Measurements from ENCODE around the gene CSNK1G3.

Gene CSNK1G3

DNA sequence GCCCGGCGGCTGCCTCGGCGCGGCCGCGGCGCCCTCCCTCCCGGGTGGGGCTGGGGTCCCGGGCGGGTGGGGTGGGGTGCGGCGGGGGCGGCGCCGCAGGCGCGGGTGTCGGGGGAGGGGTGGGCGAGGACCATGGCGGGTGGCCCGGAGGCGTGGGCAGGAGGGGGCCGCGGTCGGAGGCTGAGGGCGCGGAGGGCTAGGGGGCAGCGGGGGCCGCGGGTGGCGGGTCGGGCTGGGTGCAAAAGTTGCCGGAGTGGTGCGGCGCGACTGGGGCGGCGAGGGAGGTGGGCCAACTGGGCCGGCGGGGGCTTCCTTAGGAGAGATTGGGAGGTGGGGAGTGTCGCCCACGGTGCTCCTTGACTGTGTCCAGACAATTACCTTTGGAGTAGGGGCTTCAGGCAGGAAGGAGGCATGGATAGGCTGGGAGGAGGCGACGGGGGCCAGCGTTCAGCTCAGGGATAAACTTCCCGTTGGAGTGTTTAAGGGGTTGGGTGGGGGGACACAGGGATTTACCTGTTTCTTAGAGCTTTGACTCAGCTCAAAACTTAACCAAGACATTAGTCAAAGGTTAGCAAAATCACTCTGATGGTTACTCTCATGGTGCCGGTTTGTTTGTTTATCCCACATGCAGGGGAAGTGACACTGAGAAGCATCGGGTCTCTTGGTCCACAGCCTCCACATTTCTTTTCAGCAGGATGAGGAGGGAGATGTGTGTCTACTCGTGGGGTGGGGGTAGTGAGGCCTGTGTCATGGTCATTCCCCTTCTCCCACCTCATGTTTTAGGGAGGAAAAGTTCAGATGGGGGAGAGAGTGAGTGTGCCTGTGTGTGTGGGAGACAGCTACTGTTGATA is 859 bp downstream of the CSNK1G3 start:
- no peak for DNase-seq (ENCODE audit: low read depth, low spot score)

GRCh38 chr5:123514615-123515355 is 2.8 kb downstream of the CSNK1G3 start:
- no peak for DNase-seq (ENCODE audit: low read depth, low spot score)

- DNase-seq (ENCODE audit: low read depth, low spot score) = no peak
Measured at GRCh38 chr5:123515904-123516303, 3.9 kb downstream of the CSNK1G3 start.

GRCh38 chr5:123517476-123517875 is 5.5 kb downstream of the CSNK1G3 start:
- DNase-seq (ENCODE audit: low read depth, low spot score) = no peak

- no peak for DNase-seq (ENCODE audit: low read depth, low spot score)
Measured at GRCh38 chr5:123518111-123518510, 6.1 kb downstream of the CSNK1G3 start.

GRCh38 chr5:123520677-123521247 is 8.8 kb downstream of the CSNK1G3 start:
- no peak for DNase-seq (ENCODE audit: low read depth, low spot score)

GRCh38 chr5:123524146-123524545 is 12.2 kb downstream of the CSNK1G3 start:
- no peak for DNase-seq (ENCODE audit: low read depth, low spot score)

DNA sequence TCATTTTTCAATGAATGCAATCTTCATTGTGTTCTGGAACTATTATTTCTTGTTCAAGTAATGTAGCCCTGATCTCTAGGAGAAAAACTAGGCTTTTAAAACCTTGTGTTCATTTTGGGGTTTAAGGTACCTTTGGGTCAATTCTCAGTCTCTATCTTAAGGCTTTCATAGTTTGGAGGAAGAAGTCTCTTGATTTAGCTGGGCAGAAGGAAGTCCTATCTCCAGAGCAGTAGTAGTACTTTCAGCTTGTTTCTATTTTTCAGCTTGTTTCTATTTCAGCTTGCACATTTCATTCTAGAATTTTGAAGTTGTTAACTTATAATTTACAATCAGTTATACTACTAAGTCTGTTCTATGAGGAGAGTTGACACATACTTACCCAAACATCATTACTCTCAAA is 15.2 kb downstream of the CSNK1G3 start:
- no peak for DNase-seq (ENCODE audit: low read depth, low spot score)

DNA sequence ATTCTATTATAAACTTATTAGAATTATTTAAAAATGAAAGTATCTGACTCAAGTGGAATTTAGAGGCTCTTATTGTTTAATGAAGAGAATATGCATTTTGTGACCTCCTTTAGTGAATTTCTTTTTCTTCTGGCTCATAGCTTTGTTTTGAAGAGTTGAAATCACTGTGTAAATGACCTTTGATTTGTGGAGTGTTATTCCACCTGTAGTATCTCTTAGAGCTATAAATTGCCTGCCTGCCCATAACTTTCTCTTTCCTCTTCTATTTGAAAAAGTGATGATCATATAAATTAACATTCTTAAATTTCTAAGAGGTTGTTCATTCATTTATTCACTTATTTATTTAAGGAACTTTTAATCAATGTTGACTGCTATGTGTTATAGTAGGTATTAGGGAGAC is 16.1 kb downstream of the CSNK1G3 start:
- DNase-seq (ENCODE audit: low read depth, low spot score) = no peak

GRCh38 chr5:123528878-123529277 is 16.9 kb downstream of the CSNK1G3 start:
- DNase-seq (ENCODE audit: low read depth, low spot score) = no peak

GRCh38 chr5:123530728-123531127 is 18.8 kb downstream of the CSNK1G3 start:
- DNase-seq (ENCODE audit: low read depth, low spot score) = no peak

- DNase-seq (ENCODE audit: low read depth, low spot score) = no peak
Measured at GRCh38 chr5:123535648-123536047, 23.7 kb downstream of the CSNK1G3 start.

DNA sequence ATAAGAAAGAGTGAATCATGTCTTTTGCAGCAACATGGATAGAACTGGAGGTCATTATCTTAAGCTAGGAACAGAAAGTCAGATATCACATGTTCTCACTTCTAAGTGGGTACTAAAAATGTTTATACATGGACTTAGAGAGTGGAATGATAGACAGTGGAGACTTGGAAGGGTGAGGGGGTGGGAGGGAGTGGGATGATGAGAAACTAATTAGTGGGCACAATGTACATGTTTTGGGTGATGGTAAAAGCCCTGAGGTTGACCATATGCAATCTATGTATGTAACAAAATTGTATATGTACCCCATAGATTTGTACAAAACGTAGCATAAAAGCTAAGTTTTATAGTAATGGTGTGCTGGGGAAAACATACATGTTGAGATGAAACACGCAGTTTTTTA is 25.3 kb downstream of the CSNK1G3 start:
- DNase-seq (ENCODE audit: low read depth, low spot score) = no peak

DNA sequence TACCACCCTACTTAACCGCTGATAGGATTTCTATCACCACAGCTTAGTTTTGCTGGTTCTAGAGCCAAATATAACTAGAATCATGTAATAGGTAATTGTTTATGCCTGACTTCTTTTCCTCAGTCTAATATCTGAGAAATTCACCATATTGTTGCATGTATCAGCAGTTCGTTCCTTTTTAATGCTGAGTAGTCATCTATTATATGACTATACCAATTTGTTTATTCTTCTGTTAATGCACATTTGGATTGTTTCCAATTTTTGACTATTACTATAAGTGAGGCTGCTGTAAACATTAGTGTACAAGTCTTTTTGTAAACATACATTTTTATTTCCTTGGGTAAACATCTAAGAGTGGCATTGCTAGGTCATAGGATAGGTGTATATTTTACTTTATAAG is 25.9 kb downstream of the CSNK1G3 start:
- no peak for DNase-seq (ENCODE audit: low read depth, low spot score)

GRCh38 chr5:123538670-123539459 is 26.9 kb downstream of the CSNK1G3 start:
- DNase-seq (ENCODE audit: low read depth, low spot score) = no peak

GRCh38 chr5:123540534-123540933 is 28.6 kb downstream of the CSNK1G3 start:
- DNase-seq (ENCODE audit: low read depth, low spot score) = no peak

GRCh38 chr5:123543438-123543837 is 31.5 kb downstream of the CSNK1G3 start:
- DNase-seq (ENCODE audit: low read depth, low spot score) = no peak

GRCh38 chr5:123545506-123545905 is 33.5 kb downstream of the CSNK1G3 start:
- no peak for DNase-seq (ENCODE audit: low read depth, low spot score)

DNA sequence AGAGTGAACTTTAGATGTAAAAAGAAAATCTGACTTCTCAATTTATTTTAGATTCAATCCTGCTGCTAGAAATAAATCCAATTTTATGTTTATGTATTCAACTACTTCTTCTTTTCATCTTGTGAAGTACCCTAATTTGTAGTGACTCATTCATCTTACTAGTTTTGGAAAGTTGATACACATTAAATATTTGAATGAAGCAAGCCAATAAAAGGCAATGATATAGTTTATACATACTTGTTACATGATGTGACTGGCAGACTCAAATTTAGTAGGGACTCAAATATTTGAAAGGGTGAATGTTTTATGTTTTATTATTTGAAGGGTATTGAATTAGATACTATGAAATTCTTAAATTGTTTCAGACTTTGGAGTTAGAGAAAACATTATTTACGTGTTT is 34.7 kb downstream of the CSNK1G3 start:
- DNase-seq (ENCODE audit: low read depth, low spot score) = no peak

GRCh38 chr5:123549256-123549904 is 37.4 kb downstream of the CSNK1G3 start:
- no peak for DNase-seq (ENCODE audit: low read depth, low spot score)

- DNase-seq (ENCODE audit: low read depth, low spot score) = no peak
Measured at GRCh38 chr5:123554601-123555000, 42.6 kb downstream of the CSNK1G3 start.

Measured in iPS DF 19.7 (cell line).